GM03348 (cell line): ENCODE data around the gene DCN.

ENCODE experiments used
- DNase-seq: peaks from one replicate; pipeline ENCODE4 v3.0.0; 2012; ENCODE audit warnings: low spot score

Gene DCN

GRCh38 chr12:91138337-91138920 is 44.2 kb downstream of the DCN start:
- DNase-seq: no peak

GRCh38 chr12:91133871-91134270 is 48.7 kb downstream of the DCN start:
- DNase-seq: peak; percentile 50

- DNase-seq: no peak
Observed at GRCh38 chr12:91129662-91130362, 52.8 kb downstream of the DCN start.

- peak; percentile 18 for DNase-seq
Observed at GRCh38 chr12:91127751-91128150, 54.9 kb downstream of the DCN start.

- DNase-seq: no peak
Observed at GRCh38 chr12:91127306-91127705, 55.3 kb downstream of the DCN start.

- DNase-seq: peak; percentile 18
Observed at GRCh38 chr12:91126516-91126915, 56.1 kb downstream of the DCN start.

- no peak for DNase-seq
Observed at GRCh38 chr12:91123236-91123916, 59.2 kb downstream of the DCN start.

- no peak for DNase-seq
Observed at GRCh38 chr12:91120781-91121180, 61.8 kb downstream of the DCN start.

GRCh38 chr12:91119089-91119488 is 63.5 kb downstream of the DCN start:
- DNase-seq: no peak

- no peak for DNase-seq
Observed at GRCh38 chr12:91113621-91114020, 69.0 kb downstream of the DCN start.

GRCh38 chr12:91111366-91112325 is 71.0 kb downstream of the DCN start, which contains the start of gene LUM:
Gene LUM, minus strand, starts transcription at chr12:91111494. Its CDS starts 2,515 bp downstream, at chr12:91108979.
- DNase-seq: peak; percentile 64

GRCh38 chr12:91110311-91110924 is 72.2 kb downstream of the DCN start:
- no peak for DNase-seq

- DNase-seq: no peak
Observed at GRCh38 chr12:91109581-91110310, 72.9 kb downstream of the DCN start.

- DNase-seq: peak; percentile 48
Observed at GRCh38 chr12:91109148-91109564, 73.5 kb downstream of the DCN start.

GRCh38 chr12:91108196-91108755 is 74.3 kb downstream of the DCN start:
- DNase-seq: no peak

GRCh38 chr12:91106283-91106682 is 76.3 kb downstream of the DCN start:
- DNase-seq: no peak

- no peak for DNase-seq
Observed at GRCh38 chr12:91105807-91106206, 76.8 kb downstream of the DCN start.

- DNase-seq: no peak
Observed at GRCh38 chr12:91104812-91105466, 77.7 kb downstream of the DCN start.

GRCh38 chr12:91103624-91104023 is 79.0 kb downstream of the DCN start:
- no peak for DNase-seq

- no peak for DNase-seq
Observed at GRCh38 chr12:91103101-91103500, 79.5 kb downstream of the DCN start.
